HG02798 (cell line): ENCODE measurements around the gene ITGBL1.

ENCODE experiments used
- ATAC-seq: cut with Tn5 transposase; IDR thresholded peaks from one replicate; pipeline ENCODE4 v1.9.1; 2021; ENCODE audit warnings: mild to moderate bottlenecking; ENCODE audit not compliant: unreplicated experiment, poor library complexity

Gene ITGBL1

DNA sequence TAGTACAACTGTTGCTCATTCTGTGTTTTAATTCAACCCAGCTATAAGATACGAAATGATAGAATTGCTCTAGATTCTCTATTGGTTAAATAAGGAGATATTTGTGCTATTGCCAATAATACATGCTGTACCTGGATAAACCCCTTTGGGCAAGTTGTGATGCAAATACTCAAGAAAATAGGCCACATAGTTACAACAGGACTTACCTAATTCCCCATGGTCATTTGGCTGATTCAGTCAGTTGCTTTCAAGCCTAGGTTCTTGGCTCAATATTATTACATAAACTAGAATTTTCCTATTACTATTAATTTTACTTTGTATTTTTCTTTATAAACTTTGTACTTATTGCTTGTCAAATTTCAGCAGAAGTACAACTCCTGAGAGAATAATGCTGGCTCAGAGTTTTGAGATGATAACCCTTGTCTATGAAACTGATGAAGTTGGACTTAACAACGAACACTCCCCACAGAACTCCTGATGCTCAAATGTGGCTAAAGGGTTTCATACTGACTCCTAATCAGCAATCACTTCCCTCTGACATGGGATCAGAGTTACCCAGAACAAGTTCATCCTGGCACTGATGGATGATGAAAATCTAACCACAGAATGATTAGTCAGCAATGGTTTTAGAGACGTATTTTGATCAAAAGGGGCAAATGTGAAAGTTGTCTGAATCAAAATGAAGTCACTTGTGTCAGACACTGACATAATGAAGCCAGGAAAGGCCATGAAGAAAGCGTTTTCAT is 221.1 kb downstream of the ITGBL1 start:
- no peak for ATAC-seq

DNA sequence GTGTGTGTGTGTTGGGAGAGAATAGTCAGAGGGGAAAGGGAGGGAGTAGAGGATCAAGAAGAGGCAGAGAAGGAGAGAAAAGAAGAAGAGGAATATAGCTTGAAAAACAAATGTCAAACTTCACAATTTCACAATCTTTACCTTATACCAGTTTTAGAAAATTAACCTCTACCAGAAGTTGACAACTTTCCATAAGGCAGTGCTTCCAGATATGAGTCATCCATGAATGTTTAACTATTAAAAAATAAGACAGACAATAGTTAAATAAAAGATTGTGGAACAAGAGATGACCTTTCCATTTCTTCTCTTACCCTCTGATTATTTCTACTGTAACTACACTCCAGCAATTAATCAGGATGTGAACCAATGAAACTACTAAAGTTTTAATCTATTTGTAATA is 229.4 kb downstream of the ITGBL1 start:
- ATAC-seq, result no peak

DNA sequence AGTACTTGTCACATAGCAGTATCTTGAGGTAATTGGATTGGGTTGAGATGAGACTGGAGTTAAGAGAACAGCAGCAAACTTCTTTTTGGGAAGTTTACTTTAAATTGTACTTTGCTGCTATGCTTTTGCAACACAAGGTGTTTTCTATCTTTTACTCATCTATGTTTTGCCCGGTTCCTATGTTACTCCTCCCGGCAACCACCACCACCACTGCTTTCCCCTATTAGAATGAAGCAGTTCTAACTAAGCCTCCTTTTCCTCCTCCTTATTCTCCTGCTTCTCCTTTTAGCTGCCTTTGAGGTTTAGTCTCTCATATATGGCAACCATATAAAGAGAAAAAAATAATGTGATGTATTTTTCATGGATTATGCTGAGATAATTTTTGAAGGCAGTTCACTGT is 233.5 kb downstream of the ITGBL1 start:
- no peak for ATAC-seq

DNA sequence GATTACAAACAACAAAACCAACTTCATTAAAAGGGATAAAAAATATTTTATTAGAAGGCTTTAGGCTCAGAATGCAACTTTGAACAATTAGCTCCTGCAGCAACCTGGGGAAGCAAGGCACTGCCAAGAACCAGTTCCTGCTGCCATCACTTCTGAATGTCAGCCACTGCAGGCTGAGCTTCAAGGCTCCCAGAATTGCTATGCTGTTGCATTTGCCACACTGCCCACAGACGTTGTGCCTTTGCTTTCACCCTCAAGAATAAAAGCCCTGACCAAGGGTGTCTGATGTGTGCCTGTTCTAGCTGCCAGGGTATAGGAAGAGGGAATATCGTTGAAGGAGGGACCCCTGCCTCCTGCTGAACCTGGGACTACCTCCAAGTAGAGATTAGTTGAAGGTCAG is 238.4 kb downstream of the ITGBL1 start:
- ATAC-seq, result no peak

DNA sequence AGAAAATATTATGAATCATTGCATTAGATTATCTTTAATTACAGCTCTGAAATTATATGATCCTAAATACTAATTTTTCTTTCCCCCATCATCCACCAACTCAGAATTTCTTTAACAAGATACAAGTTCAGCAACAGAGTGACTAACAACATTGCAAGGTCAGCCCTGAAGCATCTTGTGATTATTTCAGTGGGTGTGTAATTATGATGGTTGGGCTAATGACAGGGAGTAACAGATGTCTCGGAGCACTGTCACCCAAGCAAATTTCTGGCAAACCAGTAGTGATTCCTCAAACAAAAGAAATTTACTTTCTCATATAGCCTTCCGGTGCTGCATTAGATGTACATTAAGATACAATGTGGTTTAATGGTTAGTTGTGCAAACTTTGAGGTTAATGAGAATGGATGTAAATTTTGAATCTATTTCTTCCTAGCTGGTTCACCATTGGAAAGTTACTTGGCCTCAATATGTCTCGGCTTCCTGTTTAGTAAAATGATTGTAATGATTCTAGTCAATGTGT is 238.9 kb downstream of the ITGBL1 start:
- ATAC-seq, result no peak

DNA sequence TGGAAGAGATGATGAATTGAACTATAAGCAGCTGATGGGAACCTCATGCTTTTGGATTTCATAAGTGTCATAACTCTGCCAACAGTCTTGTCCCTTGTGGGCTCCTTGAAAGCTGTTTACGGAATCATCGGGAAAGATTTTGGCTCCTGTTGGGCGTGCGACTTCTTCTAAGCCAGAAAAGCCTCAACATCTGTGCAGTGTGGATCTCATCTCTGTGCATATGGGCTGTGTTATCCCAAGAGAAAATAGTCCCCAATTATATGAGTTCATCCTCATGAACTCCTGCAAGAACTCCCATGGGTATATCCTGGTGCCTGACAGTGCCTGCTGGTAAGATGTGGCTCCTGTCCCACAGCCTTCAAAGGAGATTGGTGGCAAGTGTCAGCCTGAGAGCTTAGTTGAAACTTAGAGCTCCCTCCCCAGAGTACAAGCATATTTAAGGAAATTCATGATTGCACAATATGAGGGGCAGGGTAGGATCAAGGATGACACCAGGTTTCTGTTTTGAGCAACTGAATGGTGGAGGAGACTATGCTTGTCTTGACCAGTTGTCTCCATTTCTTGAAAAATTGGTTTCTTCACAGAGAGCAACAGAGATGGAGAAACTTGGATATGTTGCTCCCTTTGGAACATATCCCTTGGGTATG is 243.5 kb downstream of the ITGBL1 start:
- no peak for ATAC-seq

DNA sequence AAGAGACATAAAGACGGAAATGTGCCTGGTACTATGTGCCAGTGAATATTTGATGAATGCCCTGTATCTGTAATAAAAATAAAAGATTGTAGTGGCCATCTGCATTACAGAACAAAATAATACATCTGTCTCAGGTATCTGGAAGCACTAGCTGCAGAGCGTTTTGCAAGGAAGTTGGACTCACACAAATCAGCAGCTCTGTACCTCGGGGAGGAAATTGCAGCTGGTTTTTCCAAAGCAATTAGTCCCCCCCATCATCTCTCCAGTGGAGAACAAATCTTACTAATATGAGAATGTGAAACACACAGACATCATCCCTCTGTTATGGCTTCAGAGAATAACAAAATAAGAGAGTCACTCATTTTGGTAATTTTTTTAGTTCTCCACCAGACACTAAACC is 245.3 kb downstream of the ITGBL1 start:
- no peak for ATAC-seq

DNA sequence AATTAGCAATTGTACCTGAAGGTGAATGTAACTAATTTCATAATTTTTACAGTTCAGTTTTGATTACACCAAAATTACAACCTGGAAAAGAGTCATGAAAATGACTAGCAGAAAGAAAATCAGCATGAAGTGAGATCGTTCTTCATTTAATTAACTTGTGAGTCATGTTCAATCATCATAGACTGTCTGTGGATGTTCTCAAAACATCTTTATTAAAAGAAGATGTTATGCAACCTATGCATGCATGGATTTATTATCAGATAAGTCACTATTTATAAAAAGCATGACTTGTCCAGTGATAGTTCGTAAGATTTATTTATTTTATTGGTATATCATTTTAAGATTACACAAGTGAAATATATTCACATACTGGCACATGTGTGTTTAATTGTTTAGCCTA is 245.9 kb downstream of the ITGBL1 start:
- ATAC-seq, result no peak

DNA sequence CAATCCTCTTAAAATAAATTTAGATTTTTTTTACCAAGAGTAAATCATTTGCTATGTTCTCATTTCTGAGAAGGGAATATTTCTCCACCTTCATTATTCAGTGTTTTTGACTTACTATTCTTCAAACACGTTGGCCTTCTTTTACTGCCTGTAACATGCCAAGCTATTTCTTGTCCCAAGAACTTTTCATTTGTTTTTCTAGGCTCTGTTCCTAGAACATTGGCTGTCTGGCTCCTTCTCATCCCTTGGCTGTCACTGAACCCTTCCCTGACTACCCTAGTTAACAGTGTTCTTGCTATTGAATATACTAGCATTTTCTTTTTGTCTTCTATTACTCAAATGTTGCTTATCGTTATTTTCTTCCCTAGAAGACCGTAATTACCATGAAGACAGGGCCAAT is 248.1 kb downstream of the ITGBL1 start:
- ATAC-seq, result no peak

DNA sequence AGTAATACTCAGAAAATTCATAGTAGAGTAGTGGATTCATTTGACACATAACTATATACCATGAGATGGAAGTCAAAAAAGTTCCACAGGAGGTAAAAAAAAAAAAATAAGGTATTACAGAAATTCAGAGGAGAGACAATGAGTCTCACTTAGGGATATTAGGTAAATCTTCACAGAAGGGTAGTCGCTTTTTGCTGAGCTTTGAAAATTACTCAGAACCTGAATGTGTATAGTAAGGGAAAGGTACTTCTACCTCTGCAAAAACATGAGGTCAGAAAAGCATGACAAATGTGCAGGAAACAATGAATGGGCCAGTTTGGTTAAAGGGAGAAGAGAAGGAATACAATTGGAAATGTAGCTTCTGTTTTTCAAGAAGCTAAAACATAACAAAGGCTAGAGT is 250.6 kb downstream of the ITGBL1 start:
- ATAC-seq, result no peak

DNA sequence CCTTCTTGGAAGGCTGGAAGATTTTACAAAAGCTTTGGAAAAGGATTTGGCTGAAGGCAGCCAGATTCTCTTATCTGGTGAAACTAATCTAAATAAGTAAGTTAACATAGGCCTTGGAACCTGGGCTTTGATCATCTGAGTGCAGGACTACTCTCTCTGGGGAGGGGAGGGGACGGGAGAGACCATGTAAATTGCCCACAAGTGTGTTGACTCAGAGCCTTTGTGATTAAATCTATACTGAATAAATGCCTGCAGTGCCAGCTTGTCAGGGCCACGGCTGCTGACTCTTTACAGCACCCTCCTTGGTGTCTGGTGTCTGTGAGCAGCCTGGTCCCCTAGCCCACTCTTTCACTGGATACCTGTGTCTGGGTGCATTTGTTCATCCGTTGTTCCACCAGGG is 251.4 kb downstream of the ITGBL1 start:
- ATAC-seq, result no peak

DNA sequence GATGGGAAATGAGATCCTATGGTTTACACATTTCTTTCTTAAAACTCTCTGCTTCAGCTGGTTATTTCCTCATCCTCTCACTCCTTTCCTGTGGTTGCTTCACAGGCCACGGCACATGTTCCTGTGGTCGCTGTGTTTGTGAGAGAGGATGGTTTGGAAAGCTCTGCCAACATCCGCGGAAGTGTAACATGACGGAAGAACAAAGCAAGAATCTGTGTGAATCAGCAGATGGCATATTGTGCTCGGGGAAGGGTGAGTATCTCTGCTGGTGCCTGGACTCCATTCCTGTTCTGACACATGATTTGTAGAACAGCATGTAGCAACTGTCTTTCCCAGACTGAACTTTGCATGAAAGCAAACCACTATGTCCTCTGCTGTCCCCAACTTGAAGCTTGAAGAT is 254.2 kb downstream of the ITGBL1 start:
- no peak for ATAC-seq

DNA sequence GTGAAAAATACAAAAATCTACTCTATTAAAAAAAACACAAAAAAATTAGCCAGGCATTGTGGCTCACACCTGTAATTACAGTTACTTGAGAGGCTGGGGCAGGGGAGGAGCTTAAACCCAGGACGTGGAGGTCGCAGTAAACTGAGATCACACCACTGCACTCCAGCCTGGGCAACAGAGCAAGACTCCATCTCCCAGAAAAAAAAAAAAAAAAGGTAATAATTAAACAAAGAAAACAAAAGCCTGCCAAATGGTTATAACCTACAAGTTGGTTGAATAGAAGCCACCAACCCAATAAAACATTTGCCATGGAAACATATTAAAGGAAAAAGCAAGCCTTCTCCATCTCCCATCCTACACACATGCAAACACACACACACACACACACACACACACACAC is 255.2 kb downstream of the ITGBL1 start:
- no peak for ATAC-seq

DNA sequence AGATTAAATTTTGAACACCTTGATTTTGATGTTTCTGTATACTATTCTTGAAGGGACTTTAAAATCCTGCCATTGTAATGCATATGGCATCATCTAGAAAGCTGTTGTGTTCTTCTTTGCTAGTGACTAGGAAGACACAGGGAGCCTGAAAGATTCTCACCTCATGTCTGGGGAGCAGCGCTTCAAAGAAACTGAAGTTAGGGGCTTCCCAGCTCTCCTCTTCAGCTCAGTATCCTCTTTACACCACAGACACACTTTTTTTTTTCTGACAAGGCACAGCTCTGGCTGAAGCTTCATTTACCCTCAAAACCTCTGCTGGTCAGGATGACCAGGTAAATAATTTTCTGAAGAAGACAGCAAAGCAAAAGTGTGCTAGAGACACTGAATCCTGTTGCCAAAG is 255.6 kb downstream of the ITGBL1 start:
- no peak for ATAC-seq

DNA sequence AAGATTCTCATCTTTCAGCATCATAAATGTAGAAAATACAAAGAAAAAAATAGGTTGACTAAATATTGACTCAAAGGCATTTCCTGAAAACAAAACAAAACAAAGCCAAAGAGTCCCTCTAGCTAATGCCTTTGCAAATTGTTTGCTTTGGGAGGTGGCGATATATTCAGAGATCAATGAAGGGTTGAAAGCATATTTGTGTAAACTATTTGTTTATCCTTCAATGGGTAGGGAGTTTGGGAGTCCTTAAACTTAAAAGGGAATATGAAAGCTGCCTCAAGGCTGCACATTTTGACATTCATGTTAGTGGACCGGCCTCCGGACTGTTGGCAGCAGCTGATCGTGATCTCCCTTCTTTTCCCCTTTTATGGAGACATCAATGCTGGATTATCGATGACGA is 257.5 kb downstream of the ITGBL1 start:
- ATAC-seq, result no peak

DNA sequence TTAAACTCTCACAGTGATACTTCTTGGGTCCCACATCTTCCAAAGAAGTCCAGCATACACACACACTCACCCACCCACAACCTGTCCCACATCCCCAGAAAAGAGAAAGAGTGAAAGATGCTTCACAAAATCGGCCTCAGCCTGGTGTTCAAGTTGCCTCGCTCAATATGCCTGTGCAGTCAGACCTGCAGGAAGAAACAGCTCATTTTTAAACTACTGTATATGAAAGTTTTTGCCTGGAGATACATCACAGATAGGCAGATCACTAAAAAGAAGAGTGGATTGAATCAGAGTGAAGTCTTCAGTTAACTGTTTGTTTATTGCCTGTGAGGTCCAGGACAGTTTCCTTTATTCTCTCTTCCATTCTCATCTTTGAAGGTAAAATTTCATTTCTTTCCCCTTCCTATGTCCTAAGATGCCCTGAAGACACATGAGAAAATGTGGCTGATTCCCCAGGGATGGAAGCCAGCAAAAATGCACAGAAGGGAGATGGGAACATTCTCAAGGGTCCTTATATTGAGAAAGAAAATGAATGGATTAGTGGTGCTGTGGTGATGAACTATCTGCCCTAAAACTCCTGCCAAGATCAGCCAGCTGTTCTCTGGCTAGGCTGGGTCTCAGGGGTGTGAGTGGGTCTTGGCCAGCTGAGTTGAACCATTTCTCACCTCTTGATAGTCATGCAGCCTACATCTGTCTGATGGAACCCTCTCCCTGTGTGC is 259.0 kb downstream of the ITGBL1 start:
- no peak for ATAC-seq

DNA sequence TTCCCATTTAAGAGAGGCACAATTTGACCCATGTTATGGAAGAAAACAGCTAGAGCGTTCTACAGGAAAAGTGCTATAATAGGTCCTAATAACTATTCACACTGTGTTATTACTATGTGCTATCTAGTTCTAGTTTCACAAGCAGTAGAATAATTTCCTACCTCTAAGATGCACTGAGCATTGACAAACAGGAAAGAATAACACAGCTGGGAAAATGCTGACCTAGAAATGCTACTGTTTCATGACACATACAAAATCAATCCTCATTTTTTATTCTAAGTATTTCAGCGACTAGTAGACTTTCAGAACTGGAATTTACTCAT is 259.5 kb downstream of the ITGBL1 start:
- ATAC-seq, result no peak

DNA sequence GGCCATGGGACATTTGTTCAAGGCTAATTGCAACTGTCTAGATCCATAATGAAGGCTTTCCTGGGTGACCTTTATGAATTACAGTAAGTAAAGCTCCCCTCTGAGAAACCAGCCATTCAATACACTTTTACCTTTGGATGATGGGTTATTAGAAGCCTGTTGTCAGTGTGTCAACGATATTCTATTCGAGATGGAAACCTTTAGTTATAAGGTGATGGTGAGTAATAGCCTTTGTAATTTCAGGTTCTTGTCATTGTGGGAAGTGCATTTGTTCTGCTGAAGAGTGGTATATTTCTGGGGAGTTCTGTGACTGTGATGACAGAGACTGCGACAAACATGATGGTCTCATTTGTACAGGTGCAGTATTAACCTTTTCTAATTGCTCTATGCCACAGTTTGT is 261.7 kb downstream of the ITGBL1 start:
- ATAC-seq, result no peak

DNA sequence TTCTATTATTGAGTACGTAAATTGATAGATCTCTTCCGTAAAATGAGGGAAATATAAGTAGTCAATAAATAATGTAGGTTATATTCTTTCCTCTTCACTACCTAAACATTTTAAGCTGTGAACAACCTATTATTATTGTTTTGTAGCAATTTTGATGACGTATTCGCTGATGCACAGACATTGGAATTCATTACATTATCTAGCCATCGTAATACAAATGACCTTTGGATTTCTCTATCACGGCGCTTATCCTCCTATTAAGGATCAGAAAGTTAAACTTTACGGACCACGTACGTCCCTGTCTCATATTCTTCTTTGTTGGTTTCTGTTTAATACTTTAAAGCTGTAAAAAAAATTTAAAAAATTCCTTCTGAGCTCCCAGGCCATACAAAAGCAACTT is 264.9 kb downstream of the ITGBL1 start:
- ATAC-seq, result no peak

DNA sequence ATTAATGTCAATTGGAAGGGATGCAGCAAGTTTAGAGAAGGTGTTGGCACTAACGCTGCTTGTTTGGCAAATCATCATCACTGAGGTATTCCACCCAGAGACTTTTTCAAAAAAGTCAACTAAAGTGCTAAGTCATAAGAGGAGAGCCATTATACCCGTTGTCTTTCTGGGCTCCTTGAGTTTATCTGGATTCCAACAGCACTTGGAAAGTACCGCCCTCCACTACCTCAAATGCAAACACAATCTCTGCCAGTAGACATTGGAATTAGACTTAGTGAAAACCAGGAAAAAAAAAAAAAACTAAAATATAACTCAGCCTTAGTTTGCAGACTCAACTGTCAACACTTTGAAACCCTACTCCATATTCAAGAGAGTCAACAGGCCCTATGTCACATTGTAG is 266.0 kb downstream of the ITGBL1 start:
- ATAC-seq, result no peak

DNA sequence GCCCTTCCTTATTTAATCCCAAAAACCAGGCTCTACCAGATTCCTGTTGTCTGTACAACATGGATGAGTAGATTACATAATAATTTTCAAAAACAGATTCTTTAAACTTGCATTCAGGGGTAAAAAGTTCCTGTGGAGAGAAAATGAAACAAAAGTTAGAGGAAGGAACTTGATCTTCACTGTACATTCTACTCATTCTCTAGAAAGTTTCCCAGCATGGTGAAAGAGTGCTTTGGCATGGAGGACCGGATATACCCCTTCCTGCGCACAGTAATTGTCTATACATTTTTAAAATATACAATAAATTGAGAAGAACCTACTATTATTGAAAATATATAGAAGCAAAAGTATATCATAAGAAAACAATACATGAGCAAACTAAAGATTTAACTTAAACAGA is 274.2 kb downstream of the ITGBL1 start:
- ATAC-seq, result no peak

DNA sequence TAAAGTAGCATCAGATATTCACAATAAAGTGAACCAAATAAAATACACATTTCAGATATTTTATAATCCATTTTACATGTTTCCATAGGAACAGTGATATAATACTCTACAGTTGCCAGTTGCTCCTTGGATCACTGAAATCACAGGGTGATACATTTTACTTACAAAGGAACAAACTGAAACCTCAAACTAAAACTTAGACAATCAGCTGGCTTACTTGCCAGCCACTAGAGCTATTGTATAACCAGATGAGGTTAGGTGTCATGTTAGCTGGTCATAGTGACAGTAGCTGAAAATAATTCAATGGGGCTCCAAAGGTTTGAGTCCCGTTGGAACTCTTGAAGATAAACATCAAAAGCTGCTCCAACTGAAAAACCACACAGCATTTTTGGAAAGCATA is 274.6 kb downstream of the ITGBL1 start:
- ATAC-seq, result no peak
